HG03196 (cell line): Measurements from ENCODE around the gene ANGPTL4.
A peak's percentile ranks its signal among the peaks of the same experiment; 100 is the strongest.
"Not testable (repeated sequence)": the region's sequence is repeated elsewhere in the genome, so short reads cannot be mapped to it uniquely, and the experiment has no call there.

ENCODE experiments used
- ATAC-seq: cut with Tn5 transposase; IDR thresholded peaks from one replicate; pipeline ENCODE4 v1.9.1; 2021; ENCODE audit not compliant: unreplicated experiment

ANGPTL4 gene

DNA sequence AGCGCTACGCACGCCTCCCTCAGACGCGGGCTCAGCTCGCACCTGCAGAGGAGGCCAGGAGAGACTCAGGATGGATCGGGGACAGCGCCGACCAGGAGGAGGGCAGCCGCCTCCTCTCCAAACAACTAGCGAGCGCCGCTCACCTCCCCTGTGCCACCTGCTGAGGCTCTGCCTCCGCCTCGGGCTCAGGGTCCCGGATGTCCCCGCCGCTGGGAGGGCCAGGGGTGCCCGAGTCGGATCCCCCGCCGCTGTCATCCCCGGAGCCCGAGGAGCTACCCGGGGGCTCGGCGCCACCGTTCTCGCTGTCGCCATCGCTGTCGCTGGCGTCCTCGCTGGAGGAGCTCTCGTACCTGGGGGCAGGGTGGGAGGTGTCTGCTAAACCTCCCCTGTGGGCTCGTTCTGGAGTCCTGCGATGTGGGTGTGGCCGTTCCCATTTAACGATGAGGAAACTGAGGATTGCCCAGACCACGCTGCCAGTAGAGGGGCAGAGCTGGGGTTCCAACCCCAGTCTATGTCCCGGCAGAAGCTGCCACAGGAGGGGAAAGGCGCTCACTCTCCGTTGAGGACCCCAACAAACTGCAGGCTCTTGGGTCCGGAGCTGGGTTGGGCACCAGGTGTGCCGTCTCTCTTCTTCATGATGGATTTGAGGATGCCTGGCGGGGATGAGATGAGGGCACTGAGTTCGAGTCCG is 30.0 kb upstream of the ANGPTL4 start:
- ATAC-seq = no peak

DNA sequence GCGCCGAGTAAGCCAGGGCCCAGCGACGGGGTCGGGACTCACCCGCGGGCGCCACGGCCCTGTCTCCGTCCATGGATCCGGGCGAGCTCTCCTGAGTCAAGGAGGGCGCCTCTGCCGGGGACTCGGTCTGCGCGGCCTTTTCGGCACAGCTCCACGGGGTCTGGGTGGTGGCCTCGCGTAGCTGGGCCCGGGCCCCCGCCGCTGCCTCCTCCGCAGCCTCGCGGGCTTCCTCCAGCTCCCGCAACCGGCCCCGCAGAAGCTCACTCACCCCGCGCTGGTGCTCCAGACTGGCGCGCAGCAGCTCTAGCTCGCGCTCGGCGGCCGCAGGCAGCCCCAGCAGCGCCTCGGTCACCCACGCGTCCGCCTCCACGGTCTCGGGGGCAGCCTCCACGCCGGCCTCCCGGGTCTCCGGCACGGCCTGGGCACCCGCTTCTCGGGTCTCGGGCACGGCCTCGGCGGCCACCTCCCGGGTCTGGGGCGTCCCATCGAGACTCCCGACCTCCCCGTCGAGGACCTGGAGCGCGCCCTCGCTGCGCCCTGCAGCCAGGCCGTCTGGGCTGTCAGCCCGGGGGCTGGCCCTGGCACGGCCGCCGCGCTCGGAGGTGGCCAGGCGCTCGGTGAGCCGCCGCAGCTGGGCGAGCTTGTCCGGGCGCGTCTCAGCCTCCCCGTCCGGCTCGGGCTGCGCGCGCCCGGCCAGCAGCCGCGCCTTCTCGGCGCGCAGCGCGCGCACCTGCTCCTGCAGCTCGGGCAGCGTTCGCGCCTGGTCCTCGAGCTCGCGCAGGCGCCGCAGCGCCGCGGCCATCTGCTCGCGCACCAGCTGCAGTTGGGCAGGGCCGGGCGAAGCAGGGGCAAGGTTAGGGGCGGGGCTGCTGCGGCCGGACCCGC is 29.3 kb upstream of the ANGPTL4 start:
- ATAC-seq = no peak

DNA sequence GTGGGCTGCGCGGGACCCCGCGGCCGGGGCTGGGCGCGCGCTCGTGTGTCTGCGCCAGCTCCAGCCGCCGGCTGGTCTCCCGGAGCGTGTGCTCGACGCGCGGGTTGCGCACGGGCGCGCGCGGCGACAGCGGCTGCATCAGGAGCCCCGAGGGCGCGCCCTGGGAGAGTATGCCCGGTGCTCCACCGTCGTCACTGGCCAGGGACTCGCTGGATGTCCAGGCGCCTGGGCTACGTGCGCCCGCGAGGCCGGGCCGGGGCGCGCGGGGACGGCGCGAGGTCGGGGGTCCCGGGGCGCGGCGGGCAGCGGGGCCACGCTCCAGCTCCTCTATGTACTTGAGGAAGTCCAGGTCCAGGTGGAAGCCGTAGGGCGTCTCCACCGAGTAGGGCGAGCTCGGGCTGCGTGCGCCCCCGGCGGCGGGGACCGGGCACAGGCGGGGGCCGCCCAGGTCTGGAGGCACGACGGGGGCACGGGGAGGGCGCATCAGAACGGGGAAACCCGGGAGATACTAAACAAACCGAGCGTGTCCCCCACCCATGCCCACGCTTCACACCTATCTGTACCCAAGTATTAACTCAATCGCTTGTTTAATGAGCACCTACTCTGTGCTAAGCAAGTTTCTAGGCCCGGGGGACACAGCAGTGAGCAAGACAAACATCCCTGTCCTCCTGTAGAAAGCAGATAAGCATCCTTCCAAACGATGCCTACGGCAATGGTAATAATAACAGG is 28.4 kb upstream of the ANGPTL4 start:
- ATAC-seq = no peak

DNA sequence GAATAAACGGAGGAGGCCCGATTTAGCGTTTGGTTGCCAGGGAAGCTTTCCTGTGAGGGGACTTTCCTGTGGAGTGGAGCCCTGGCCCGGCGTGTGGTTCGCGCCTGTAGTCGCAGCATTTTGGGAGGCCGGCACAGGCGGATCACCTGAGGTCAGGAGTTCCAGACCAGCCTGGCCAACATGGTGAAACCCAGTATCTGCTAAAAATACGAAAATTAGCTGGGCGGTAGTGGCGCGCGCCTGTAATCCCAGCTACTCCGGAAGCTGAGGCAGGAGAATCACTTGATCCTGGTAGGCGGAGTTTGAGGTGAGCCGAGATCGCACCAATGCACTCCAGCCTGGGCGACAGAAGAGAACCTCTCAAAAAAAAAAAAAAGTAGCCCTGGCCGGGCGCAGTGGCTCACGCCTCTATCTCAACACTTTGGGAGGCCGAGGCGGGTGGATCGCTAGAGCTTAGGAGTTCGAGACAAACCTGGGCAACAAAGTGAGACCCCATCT is 27.8 kb upstream of the ANGPTL4 start:
- ATAC-seq = no peak

DNA sequence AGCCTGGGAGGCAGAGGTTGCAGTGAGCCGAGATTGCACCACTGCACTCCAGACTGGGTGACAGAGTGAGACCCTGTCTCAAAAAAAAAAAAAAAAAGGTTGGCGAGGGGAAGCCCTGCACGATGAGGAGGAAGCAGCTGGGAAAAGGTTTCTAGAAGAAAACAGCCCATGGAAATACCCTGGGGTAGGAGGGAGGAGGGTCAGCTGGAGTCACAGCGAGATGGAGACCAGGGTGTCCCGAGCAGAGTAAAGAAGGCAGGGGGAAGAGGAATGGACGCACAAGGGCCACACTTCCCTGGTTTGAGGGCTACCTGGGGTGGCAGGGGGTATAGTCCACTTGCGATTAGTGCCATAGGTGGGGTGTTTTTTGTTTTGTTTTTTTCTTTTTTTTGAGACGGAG is 27.3 kb upstream of the ANGPTL4 start:
- ATAC-seq = no peak

DNA sequence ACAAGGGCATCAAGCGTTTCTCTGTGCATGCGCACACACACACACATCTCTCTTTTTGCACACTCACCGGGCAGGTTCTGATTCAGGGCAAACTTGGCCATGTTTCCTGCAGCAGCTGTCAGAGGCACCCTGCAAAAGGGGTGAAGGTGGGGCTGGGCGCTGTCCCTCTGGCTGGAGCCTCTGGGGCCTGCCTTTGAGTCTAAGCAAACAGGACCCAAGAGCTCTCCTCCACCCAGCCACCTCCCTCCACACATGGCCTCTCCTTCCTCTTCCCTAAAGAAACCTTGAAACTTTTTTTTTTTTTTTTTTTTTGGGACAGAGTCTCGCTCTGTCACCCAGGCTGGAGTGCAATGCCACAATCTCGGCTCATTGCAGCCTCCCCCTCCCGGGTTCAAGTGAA is 26.2 kb upstream of the ANGPTL4 start:
- ATAC-seq = no peak

DNA sequence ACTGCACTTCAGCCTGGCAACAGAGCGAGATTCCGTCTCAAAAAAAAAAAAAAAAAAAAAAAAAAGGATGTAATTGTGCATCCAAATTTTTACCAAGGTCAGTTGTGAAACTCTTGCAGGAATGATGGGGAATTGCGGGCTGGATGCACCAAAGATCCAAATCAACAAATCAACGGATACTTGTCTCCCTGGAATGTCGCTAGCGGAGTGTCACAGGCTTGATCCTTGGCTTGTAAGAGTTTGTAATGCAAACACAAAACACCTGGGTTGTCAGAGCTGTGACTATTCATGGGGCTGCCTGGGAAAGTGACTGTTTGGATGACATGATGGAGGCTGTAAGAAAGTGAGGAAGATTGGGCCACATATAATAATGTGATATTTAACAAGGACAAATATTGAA is 25.1 kb upstream of the ANGPTL4 start:
- ATAC-seq = no peak

DNA sequence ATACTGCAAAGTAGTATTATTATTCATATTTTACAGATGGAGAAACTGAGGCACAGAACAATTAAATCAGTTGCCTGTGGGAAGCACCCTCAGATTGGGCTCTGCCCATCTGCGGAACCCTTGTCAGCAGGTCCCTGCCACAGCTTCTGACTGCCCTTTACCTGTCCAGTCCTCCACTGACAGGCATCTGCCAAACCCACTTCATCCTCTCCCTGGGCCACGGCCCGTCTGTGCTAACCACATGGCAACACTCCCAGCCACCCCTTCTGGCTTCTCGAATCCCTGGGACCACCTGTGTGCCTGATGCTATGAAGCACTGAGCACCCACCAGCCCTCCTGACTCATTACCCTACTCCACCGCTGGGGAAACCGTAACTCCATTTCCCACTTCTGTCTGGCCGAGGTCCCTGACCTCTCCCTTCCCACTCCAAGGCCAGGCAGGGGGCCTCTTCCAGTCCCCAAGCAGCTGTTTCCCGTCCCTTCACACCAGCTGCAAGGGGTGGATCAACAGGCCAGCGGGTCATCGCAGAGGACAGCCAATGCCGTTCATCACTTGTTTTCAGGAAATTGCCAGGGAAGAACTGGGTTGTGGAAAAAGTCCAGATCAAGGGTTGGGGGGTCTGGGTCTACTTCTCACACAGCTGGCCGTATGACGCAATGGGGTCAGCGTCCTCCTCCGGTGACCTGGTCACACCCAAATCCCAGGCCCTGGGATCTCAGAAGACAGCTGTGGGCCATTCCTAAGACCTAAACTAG is 23.4 kb upstream of the ANGPTL4 start:
- no peak for ATAC-seq

DNA sequence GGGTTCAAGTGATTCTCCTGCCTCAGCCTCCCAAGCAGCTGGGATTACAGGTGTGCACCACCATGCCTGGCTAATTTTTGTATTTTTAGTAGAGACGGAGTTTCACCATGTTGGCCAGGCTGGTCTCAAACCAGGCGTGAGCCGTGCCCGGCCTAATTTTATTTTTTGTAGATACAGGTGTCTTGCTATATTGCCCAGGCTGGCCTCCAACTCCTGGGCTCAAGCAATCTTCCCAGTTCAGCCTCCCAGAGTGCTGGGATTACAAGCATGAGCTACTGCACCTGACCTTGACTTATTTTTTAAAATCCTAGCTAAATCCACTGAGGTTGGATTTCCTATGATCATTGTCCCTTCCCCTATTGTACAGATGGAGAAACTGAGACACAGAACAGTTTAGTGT is 22.5 kb upstream of the ANGPTL4 start:
- ATAC-seq = not testable (repeated sequence)

DNA sequence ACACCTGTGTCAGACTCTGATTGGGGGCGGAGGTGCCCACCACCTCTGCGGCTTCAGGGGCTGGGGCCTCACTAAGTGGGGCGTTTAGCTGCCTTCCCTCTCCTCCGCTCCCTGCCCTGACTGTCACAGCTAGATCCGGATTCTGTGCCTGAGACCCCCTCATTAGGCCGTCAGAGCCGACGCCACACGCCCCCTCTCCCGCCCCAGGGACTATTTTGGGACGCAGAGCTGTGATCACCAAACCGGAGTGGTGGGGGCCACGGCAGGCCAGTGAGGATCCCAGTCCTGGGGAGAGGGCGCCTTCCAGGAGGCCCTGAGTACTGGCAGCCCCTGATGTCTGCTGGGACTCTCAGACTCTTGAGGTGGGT is 21.7 kb upstream of the ANGPTL4 start:
- no peak for ATAC-seq

DNA sequence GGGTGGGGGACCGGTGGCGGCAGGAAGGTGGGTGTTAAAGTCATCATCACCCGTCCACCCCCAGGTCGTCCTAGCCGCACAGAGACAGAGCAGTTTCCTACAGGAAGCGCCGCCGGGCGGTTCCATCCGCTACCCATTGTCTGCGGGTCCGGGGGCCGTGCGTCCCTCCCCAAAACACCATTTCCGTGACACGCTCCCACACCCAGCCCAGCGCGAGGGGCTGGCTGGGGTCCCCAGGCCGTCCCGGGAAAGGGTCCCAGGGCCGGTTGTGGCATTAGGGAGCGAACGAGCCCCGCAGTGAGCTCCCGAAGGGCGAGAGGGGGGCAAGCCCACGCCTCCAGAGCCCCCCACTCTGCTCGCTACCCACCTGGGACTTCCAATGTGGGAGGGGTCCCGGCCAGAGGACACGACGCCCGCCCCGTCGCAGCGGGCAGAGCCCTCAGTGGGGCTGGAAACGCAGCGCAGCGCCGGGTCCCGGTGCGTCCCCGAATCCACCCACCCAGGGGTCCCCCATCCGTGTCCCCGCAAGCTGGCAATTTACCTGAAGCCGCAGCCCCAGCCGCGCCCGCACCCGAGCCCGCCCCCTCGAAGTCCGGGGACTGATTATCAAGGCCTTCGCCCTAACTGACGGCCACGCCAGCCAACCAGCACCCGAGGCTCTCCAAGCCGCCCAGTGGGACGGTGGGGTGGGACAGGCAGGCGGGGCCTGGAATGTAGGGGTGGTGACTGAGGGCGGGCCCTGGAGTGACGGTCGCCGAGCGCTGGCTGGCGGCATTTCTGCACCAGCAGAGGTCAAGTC is 21.1 kb upstream of the ANGPTL4 start, which contains the start of gene KANK3:
Gene KANK3, minus strand, starts transcription at position 579 of the 799 bp plus-strand sequence. CDS start 5,434 bp downstream, outside the sequence.
- ATAC-seq = peak; percentile 91

DNA sequence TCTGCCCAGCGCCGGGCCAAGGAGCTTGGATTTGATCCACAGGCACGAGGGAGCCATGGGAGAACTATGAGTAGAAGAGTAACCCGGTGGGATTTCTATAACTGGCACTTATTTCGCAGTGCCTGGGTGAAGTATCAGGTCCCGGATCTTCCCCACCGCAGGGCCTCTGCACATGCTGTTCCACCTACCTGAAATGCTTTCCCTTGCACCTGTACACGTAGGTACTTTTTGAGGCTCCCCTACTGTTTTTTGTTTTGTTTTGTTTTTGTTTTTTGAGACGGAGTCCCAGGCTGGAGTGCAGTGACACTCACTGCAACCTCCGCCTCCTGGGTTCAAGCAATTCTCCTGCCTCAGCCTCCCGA is 20.5 kb upstream of the ANGPTL4 start:
- no peak for ATAC-seq

DNA sequence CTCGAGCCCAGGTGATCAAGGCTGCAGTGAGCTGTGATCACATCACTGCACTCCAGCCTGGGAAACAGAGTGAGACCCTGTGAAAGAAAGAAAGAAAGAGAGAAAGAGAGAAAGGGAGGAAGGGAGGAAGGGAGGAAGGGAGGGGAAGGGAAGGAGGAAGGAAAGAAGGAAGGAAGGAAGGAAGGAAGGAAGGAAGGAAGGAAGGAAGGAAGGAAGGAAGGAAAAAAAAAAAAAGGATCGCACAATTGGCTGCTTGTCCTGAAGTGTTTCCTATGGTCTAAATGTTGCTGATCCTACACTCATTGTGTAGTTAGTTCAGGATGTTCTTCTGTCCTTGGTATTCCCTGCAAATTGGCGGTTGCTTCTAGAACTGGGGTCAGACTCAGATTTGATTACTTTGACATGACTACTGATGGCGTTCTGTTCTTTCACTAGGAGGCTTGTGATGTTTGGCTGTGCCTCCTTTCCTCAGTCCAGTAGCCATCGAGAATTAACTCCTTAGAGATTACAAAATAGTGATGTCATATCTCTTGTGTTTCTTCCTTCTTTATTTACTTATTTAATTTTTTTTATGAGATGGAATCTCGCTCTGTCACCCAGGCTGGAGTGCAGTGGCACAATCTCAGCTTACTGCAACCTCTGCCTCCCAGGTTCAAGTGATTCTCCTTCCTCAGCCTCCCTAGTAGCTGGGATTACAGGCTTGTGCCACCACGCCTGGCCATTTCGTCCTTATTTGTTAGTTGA is 14.2 kb upstream of the ANGPTL4 start:
- not testable (repeated sequence) for ATAC-seq

DNA sequence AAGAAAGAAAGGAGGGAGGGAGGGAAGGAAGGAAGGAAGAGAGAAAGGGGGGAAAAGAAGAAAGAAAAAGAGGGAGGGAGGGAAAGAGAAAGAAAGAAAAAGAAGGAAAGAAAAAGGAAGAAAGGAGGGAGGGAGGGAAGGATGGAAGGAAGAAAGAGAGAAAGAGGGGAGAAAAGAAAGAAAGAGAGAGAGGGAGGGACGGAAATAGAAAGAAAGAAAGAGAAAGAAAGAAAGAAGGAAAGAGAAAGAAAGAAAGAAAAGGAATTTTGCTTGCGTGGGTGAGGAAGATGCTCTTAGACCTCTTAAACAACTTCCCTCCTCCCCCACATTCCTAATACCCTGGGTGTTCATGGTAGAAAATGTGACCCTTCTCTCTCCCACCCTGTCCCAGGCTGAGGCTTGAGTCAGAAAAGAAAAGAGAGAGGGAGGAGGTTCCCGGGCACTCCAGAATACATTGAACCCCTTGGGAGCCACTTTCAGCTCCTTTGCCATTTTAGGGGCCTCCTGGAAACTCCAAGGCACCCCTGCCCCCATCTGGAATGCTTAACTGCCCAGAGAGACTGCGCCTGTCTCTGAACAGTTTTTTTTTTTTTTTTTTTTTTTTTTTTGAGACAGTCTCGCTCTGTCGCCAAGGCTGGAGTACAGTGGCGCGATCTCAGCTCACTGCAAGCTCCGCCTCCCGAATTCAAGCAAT is 11.7 kb upstream of the ANGPTL4 start:
- ATAC-seq = no peak

DNA sequence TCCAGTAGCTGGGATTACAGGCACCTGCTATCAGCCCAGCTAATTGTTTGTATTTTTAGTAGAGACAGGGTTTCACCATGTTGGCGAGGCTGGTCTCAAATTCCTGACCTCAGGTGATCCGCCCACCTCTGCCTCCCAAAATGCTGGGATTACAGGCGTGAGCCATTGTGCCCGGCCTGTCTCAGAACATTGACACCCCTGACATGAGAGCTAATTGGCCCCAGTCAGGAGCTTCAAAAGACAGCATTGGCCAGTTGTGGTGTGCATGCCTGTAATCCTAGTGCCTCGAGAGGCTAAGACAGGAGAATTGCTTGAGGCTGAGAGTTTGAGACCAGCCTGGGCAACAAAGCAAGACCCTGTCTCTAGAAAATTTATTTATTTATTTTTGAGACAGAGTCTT is 11.1 kb upstream of the ANGPTL4 start:
- not testable (repeated sequence) for ATAC-seq

DNA sequence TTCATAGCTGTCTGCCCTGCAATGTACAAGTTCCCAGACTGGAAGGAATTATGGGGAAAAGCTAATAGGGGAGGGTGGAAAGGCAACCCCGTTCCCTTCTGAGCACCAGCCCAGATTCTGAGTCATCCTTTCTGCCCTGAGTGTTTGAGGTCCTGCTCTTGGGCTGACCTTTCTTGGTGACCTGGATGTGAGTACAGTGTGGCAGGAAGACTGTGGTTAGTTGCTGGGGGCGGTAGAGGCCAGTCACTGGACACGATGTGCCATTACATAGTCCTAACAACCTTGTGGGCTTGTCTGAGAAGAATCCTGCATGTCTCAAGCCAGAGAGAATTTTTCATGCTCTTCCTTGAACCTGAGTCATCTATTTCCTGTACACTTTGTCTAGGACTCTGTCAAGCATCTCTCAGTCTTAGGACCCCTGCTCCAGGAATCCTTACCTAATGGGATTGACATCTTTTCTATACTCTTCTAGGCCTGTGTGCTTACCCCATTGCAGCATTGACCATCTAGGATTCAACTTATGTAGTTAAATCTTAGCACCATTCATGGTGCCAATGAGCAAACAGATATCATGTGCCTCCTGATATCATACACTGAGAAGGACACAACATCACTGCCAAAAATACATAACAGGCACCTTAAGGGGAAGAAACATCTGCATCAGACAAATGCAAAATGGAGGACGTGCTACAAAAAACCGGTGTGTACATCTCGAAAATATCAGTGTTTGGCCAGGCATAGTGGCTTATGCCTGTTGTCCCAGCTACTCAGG is 8.1 kb upstream of the ANGPTL4 start:
- no peak for ATAC-seq

DNA sequence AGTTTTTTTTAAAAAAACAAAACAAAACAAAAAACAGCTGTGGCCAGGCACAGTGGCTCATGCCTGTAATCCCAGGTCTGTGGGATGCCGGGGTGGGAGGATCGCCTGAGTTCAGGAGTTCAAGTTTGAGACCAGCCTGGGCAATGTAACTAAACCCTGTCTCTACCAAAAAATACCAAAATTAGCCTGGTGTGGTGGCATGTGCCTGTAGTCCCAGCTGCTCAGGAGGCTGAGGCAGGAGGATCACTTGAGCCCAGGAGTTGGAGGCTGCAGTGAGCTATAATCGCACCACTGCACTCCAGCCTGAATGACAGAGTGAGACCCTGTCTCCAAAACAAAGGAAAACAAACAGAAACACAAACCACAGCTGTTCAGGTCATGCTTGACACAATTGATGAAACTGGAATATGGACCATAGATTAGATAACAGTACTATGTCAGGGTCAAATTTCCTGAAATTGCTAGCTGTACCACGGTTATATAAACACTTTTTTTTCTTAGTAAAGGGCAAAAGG is 6.9 kb upstream of the ANGPTL4 start:
- no peak for ATAC-seq

DNA sequence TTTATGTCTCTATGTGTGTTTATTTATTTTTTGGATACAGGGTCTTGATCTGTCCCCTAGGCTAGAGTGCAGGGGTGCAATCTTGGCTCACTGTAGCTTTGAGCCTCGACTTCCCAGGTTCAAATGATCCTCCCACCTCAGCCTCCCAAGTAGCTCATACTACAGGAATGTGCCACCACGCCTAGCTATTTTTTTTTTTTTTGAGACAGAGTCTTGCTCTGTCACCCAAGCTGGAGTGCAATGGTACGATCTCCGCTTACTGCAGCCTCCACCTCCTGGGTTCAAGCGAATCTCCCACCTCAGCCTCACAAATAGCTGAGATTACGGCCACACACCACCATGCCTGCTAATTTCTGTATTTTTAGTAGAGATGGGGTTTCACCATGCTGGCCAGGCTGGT is 5.0 kb upstream of the ANGPTL4 start:
- ATAC-seq = no peak
